ENCODE measurements around the gene TRIM38. TPM values are rescaled to one million over a fixed set of nuclear protein-coding genes. Genes with fewer than 3 reads are reported as not detected.

Gene TRIM38
- total RNA-seq, 2 donors from 2014 or later = 3.9 to 4.0 TPM

GRCh38 chr6:25968769-25969168 is 6.2 kb downstream of the TRIM38 start:
- no peaks in the 10 kb centered on the region for H3K27me3 ChIP-seq
- DNase-seq (no peak), ATAC-seq (no peak)
- no peak overlapping the region for H3K27ac ChIP-seq
- H3K4me1 ChIP-seq = peaks cover 19% of the 10 kb centered on the region
- H3K9me3 ChIP-seq = no peaks in the 10 kb centered on the region
- H3K4me3 ChIP-seq = no peak overlapping the region
- TF ChIP-seq POLR2A (IDR thresholded peaks at IDR 0.05) (no peak), CTCF (IDR thresholded peaks at IDR 0.05) (no peak)
- peaks cover 0 to 16% of the 10 kb centered on the region in 2 donors for H3K36me3 ChIP-seq (replicated peaks in 1 of 2; ENCODE audit: insufficient read depth in 1 of 2, low read depth in 2 of 2)
- intact Hi-C loops (cut with DNase I) = no loop called here

- ATAC-seq (peak; percentile 55), DNase-seq (peak in 2 of 4 donors; percentile 24 to 41)
- WGBS, 2 donors = 97 to 100% methylated on average over 1 of the region's 1 CpG
- no peaks in the 10 kb centered on the region for H3K9me3 ChIP-seq
- H3K4me3 ChIP-seq = no peak overlapping the region
- intact Hi-C loops (cut with DNase I) = no loop called here
- TF ChIP-seq POLR2A (IDR thresholded peaks at IDR 0.05) (no peak), CTCF (IDR thresholded peaks at IDR 0.05) (no peak)
- no peaks in the 10 kb centered on the region for H3K27me3 ChIP-seq
- H3K36me3 ChIP-seq (replicated peaks in 1 of 2; ENCODE audit: insufficient read depth in 1 of 2, low read depth in 2 of 2) = peaks cover 0 to 20% of the 10 kb centered on the region in 2 donors
- H3K27ac ChIP-seq = peak overlapping the region in 1 of 4 donors; percentile 3
- H3K4me1 ChIP-seq = peaks cover 13% of the 10 kb centered on the region
Measured at GRCh38 chr6:25971187-25971821, 8.7 kb downstream of the TRIM38 start.

- ATAC-seq (no peak), DNase-seq (no peak)
- H3K27ac ChIP-seq = no peak overlapping the region
- H3K4me3 ChIP-seq = no peak overlapping the region
- TF ChIP-seq POLR2A (IDR thresholded peaks at IDR 0.05) (no peak), CTCF (IDR thresholded peaks at IDR 0.05) (no peak)
- intact Hi-C loops (cut with DNase I) = no loop called here
- no peaks in the 10 kb centered on the region for H3K9me3 ChIP-seq
- peaks cover 5% of the 10 kb centered on the region for H3K4me1 ChIP-seq
- WGBS, 2 donors = 79 to 87% methylated on average over 1 of the region's 1 CpG
- no peaks in the 10 kb centered on the region for H3K27me3 ChIP-seq
- peaks cover 0 to 19% of the 10 kb centered on the region in 2 donors for H3K36me3 ChIP-seq (replicated peaks in 1 of 2; ENCODE audit: insufficient read depth in 1 of 2, low read depth in 2 of 2)
Measured at GRCh38 chr6:25972128-25972527, 9.5 kb downstream of the TRIM38 start.

- no peaks in the 10 kb centered on the region for H3K27me3 ChIP-seq
- H3K4me1 ChIP-seq = no peaks in the 10 kb centered on the region
- H3K36me3 ChIP-seq (replicated peaks in 1 of 2; ENCODE audit: insufficient read depth in 1 of 2, low read depth in 2 of 2) = peaks cover 0 to 19% of the 10 kb centered on the region in 2 donors
- intact Hi-C loops (cut with DNase I) = no loop called here
- ATAC-seq = no peak
- WGBS, 2 donors = 77 to 88% methylated on average over 5 of the region's 5 CpGs
- no peak for TF ChIP-seq CTCF (IDR thresholded peaks at IDR 0.05)
- TF ChIP-seq POLR2A (IDR thresholded peaks at IDR 0.05) = no peak
- DNase-seq = no peak
- H3K27ac ChIP-seq = no peak overlapping the region
- H3K9me3 ChIP-seq = no peaks in the 10 kb centered on the region
- no peak overlapping the region for H3K4me3 ChIP-seq
Measured at GRCh38 chr6:25972902-25973301, 10.3 kb downstream of the TRIM38 start.

GRCh38 chr6:25973923-25974555 is 11.4 kb downstream of the TRIM38 start:
- no peak for DNase-seq
- ATAC-seq = no peak
- Histone ChIP-seq H3K4me3 (no peak overlapping the region), H3K27me3 (no peaks in the 10 kb centered on the region), H3K36me3 (replicated peaks in 1 of 2; ENCODE audit: insufficient read depth in 1 of 2, low read depth in 2 of 2) (peaks cover 0 to 19% of the 10 kb centered on the region in 2 donors), H3K9me3 (no peaks in the 10 kb centered on the region), H3K27ac (no peak overlapping the region), H3K4me1 (no peaks in the 10 kb centered on the region)
- TF ChIP-seq POLR2A (IDR thresholded peaks at IDR 0.05) = no peak
- TF ChIP-seq CTCF (IDR thresholded peaks at IDR 0.05) = no peak
- 92 to 97% methylated on average over 2 of the region's 2 CpGs for WGBS, 2 donors
- intact Hi-C loops (cut with DNase I) = no loop called here

All from body of pancreas (tissue), 4 donors.